Measurements from ENCODE around the gene CGNL1.

- TF ChIP-seq EP300 (IDR thresholded peaks at IDR 0.05) (no peak), POLR2AphosphoS5 (IDR thresholded peaks at IDR 0.05) (no peak), POLR2A (IDR thresholded peaks at IDR 0.05) (no peak)
- TF ChIP-seq, protein P1, sequence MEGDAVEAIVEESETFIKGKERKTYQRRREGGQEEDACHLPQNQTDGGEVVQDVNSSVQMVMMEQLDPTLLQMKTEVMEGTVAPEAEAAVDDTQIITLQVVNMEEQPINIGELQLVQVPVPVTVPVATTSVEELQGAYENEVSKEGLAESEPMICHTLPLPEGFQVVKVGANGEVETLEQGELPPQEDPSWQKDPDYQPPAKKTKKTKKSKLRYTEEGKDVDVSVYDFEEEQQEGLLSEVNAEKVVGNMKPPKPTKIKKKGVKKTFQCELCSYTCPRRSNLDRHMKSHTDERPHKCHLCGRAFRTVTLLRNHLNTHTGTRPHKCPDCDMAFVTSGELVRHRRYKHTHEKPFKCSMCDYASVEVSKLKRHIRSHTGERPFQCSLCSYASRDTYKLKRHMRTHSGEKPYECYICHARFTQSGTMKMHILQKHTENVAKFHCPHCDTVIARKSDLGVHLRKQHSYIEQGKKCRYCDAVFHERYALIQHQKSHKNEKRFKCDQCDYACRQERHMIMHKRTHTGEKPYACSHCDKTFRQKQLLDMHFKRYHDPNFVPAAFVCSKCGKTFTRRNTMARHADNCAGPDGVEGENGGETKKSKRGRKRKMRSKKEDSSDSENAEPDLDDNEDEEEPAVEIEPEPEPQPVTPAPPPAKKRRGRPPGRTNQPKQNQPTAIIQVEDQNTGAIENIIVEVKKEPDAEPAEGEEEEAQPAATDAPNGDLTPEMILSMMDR (IDR thresholded peaks at IDR 0.05) = no peak
Measured at GRCh38 chr15:57596978-57597377, 220.7 kb downstream of the CGNL1 start.

Data from upper lobe of left lung (tissue), 4 donors.